Trophoblast cell (in vitro differentiated cells and primary cell): ENCODE measurements around the gene NDUFA12.
"Not testable (repeated sequence)": the region's sequence is repeated elsewhere in the genome, so short reads cannot be mapped to it uniquely, and the experiment has no call there.

Source experiments
- DNase-seq, 2 donors: peaks; one replicate each; pipeline ENCODE4 v3.0.0-alpha.2; 2016
- H2AFZ ChIP-seq: 2 replicates; pipeline ENCODE4 v1.6.1; 2013; ENCODE audit warnings: low read length, moderate library complexity, mild to moderate bottlenecking; ENCODE audit not compliant: insufficient read depth, poor library complexity
- H2AK5ac ChIP-seq: 2 replicates; pipeline ENCODE4 v1.6.1; 2013; ENCODE audit warnings: mild to moderate bottlenecking, low read length
- H2BK120ac ChIP-seq: 2 replicates; pipeline ENCODE4 v1.6.1; 2013; ENCODE audit warnings: low read length, mild to moderate bottlenecking, moderate library complexity; ENCODE audit not compliant: insufficient read depth, poor library complexity
- H2BK12ac ChIP-seq: 2 replicates; pipeline ENCODE4 v1.6.1; 2013; ENCODE audit warnings: mild to moderate bottlenecking, low read length, moderate library complexity
- H2BK5ac ChIP-seq: 2 replicates; pipeline ENCODE4 v1.6.1; 2013; ENCODE audit warnings: low read length, low read depth, moderate library complexity, mild to moderate bottlenecking; ENCODE audit not compliant: poor library complexity
- H3K14ac ChIP-seq: 2 replicates; pipeline ENCODE4 v1.6.1; 2013; ENCODE audit warnings: mild to moderate bottlenecking, low read length
- H3K18ac ChIP-seq: 2 replicates; pipeline ENCODE4 v1.6.1; 2013; ENCODE audit warnings: mild to moderate bottlenecking, low read length
- H3K23ac ChIP-seq: 2 replicates; pipeline ENCODE4 v1.6.1; 2013; ENCODE audit warnings: low read length
- H3K27ac ChIP-seq: 2 replicates; pipeline ENCODE4 v1.5.1; 2013; ENCODE audit warnings: low read depth, mild to moderate bottlenecking, inconsistent platforms, low read length, moderate library complexity
- H3K27me3 ChIP-seq: 2 replicates; pipeline ENCODE4 v1.6.1; 2013; ENCODE audit warnings: inconsistent platforms, mild to moderate bottlenecking, low read length, moderate library complexity; ENCODE audit not compliant: insufficient read depth
- H3K36me3 ChIP-seq, 2 experiments: 1 replicate in 1 of 2; 2 replicates in 1 of 2; pipeline ENCODE4 v1.6.1; 2013; ENCODE audit warnings: low read length in 2 of 2, mild to moderate bottlenecking in 2 of 2, moderate library complexity in 1 of 2; ENCODE audit not compliant: insufficient read depth in 2 of 2, control insufficient read depth in 1 of 2
- H3K4ac ChIP-seq: 2 replicates; pipeline ENCODE4 v1.6.1; 2013; ENCODE audit warnings: low read depth, mild to moderate bottlenecking, low read length, moderate library complexity
- H3K4me1 ChIP-seq, 2 experiments: 1 replicate in 1 of 2; 2 replicates in 1 of 2; pipeline ENCODE4 v1.6.1; 2013; ENCODE audit warnings: low read length in 2 of 2, mild to moderate bottlenecking in 2 of 2, moderate library complexity in 1 of 2; ENCODE audit not compliant: insufficient read depth in 2 of 2, control insufficient read depth in 1 of 2
- H3K4me2 ChIP-seq: 2 replicates; pipeline ENCODE4 v1.6.1; 2013; ENCODE audit warnings: inconsistent platforms, mild to moderate bottlenecking, low read length, moderate library complexity
- H3K4me3 ChIP-seq: 2 replicates; pipeline ENCODE4 v1.5.1; 2013; ENCODE audit warnings: mild to moderate bottlenecking, low read depth, low read length, inconsistent platforms
- H3K79me1 ChIP-seq: one replicate; pipeline ENCODE4 v1.6.1; 2013; ENCODE audit warnings: low read length
- H3K79me2 ChIP-seq: 2 replicates; pipeline ENCODE4 v1.6.1; 2013; ENCODE audit warnings: low read length, mild to moderate bottlenecking; ENCODE audit not compliant: control insufficient read depth, insufficient read depth, poor library complexity
- H3K9ac ChIP-seq: 2 replicates; pipeline ENCODE4 v1.6.1; 2013; ENCODE audit warnings: mild to moderate bottlenecking, low read length
- H3K9me3 ChIP-seq: 2 replicates; pipeline ENCODE4 v1.6.1; 2013; ENCODE audit warnings: low read depth, mild to moderate bottlenecking, control low read depth, inconsistent platforms, low read length; ENCODE audit not compliant: insufficient read depth
- H4K12ac ChIP-seq: 2 replicates; pipeline ENCODE4 v1.6.1; 2013; ENCODE audit warnings: low read depth, mild to moderate bottlenecking, low read length, moderate library complexity
- H4K8ac ChIP-seq: 2 replicates; pipeline ENCODE4 v1.6.1; 2013; ENCODE audit warnings: low read depth, mild to moderate bottlenecking, low read length, moderate library complexity
- H4K91ac ChIP-seq: one replicate; pipeline ENCODE4 v1.6.1; 2013; ENCODE audit warnings: low read depth, mild to moderate bottlenecking, low read length, moderate library complexity
- WGBS: extraction: QIAGEN DNeasy Blood & Tissue Kit; methylation state at CpG from one replicate; pipeline ENCODE4 v1.1.7; 2013; ENCODE audit warnings: missing lambda C conversion rate; ENCODE audit not compliant: insufficient read length, insufficient coverage; ENCODE audit errors: extremely low coverage; 5-methylcytosine and 5-hydroxymethylcytosine counted together

The NDUFA12 gene

GRCh38 chr12:94987076-94987669 lies 16.3 kb downstream of the NDUFA12 start:
- Histone ChIP-seq H3K36me3 (peaks cover 0 to 3% of the 10 kb centered on the region in 2 experiments), H3K79me1 (peaks cover 4% of the 10 kb centered on the region), H3K4me3 (no peak overlapping the region), H3K18ac (no peak overlapping the region), H4K91ac (no peak overlapping the region), H3K4me2 (no peak overlapping the region), H2BK5ac (no peak overlapping the region), H3K9ac (no peak overlapping the region), H3K23ac (no peak overlapping the region), H3K4ac (no peak overlapping the region), H3K27ac (no peak overlapping the region), H3K14ac (no peak overlapping the region), H3K79me2 (no peaks in the 10 kb centered on the region), H3K4me1 (peaks cover 10 to 20% of the 10 kb centered on the region in 2 experiments), H2BK12ac (no peak overlapping the region), H2AFZ (no peak overlapping the region), H2AK5ac (no peak overlapping the region), H3K27me3 (no peaks in the 10 kb centered on the region), H4K12ac (no peak overlapping the region), H2BK120ac (no peak overlapping the region), H3K9me3 (no peaks in the 10 kb centered on the region), H4K8ac (no peak overlapping the region)
- no CpG with 5 or more reads among the region's 8 CpGs for WGBS
- DNase-seq = no peak

GRCh38 chr12:94985099-94985498 lies 18.4 kb downstream of the NDUFA12 start:
- H2AK5ac ChIP-seq, H4K8ac ChIP-seq, H4K12ac ChIP-seq, H2BK12ac ChIP-seq, H3K4ac ChIP-seq, H3K36me3 ChIP-seq, H3K4me3 ChIP-seq, H2AFZ ChIP-seq, H2BK5ac ChIP-seq, H3K79me1 ChIP-seq, H3K27ac ChIP-seq, H4K91ac ChIP-seq, H3K9ac ChIP-seq, H2BK120ac ChIP-seq, DNase-seq, H3K23ac ChIP-seq, H3K27me3 ChIP-seq, H3K79me2 ChIP-seq, H3K18ac ChIP-seq, H3K14ac ChIP-seq, H3K4me2 ChIP-seq, H3K9me3 ChIP-seq: not testable (repeated sequence)
- peaks cover 10 to 20% of the 10 kb centered on the region in 2 experiments for H3K4me1 ChIP-seq
- WGBS = no CpG with 5 or more reads among the region's 9 CpGs

- no peak overlapping the region for H3K23ac ChIP-seq
- H3K79me2 ChIP-seq = no peaks in the 10 kb centered on the region
- H4K8ac ChIP-seq = no peak overlapping the region
- peaks cover 4% of the 10 kb centered on the region for H3K79me1 ChIP-seq
- H3K9me3 ChIP-seq = no peaks in the 10 kb centered on the region
- peak overlapping the region; percentile 89 for H2BK12ac ChIP-seq
- H3K4me2 ChIP-seq = no peak overlapping the region
- H4K12ac ChIP-seq = no peak overlapping the region
- no CpG with 5 or more reads among the region's 2 CpGs for WGBS
- peaks cover 10 to 15% of the 10 kb centered on the region in 2 experiments for H3K4me1 ChIP-seq
- no peak overlapping the region for H2AFZ ChIP-seq
- H3K4ac ChIP-seq = no peak overlapping the region
- H2BK120ac ChIP-seq = peak overlapping the region; percentile 69
- no peak overlapping the region for H3K4me3 ChIP-seq
- H3K27ac ChIP-seq = peak overlapping the region; percentile 17
- H3K14ac ChIP-seq = no peak overlapping the region
- H2AK5ac ChIP-seq = no peak overlapping the region
- no peak overlapping the region for H4K91ac ChIP-seq
- H3K27me3 ChIP-seq = no peaks in the 10 kb centered on the region
- H3K36me3 ChIP-seq = peaks cover 0 to 1% of the 10 kb centered on the region in 2 experiments
- H2BK5ac ChIP-seq = peak overlapping the region; percentile 9
- no peak overlapping the region for H3K18ac ChIP-seq
- H3K9ac ChIP-seq = no peak overlapping the region
- no peak for DNase-seq
Observed at GRCh38 chr12:94983321-94983720, 20.2 kb downstream of the NDUFA12 start.

- no peak overlapping the region for H4K8ac ChIP-seq
- no CpG with 5 or more reads among the region's 7 CpGs for WGBS
- no peak overlapping the region for H3K9ac ChIP-seq
- H2BK12ac ChIP-seq = no peak overlapping the region
- H2BK120ac ChIP-seq = no peak overlapping the region
- no peaks in the 10 kb centered on the region for H3K27me3 ChIP-seq
- no peaks in the 10 kb centered on the region for H3K79me2 ChIP-seq
- H3K79me1 ChIP-seq = peaks cover 4% of the 10 kb centered on the region
- no peak overlapping the region for H3K18ac ChIP-seq
- H3K23ac ChIP-seq = no peak overlapping the region
- H3K4ac ChIP-seq = no peak overlapping the region
- H3K4me1 ChIP-seq = peaks cover 12 to 21% of the 10 kb centered on the region in 2 experiments
- no peak overlapping the region for H4K12ac ChIP-seq
- DNase-seq = peak in 1 of 2 donors; percentile 17
- no peak overlapping the region for H3K14ac ChIP-seq
- no peak overlapping the region for H3K27ac ChIP-seq
- H3K4me3 ChIP-seq = no peak overlapping the region
- no peak overlapping the region for H3K4me2 ChIP-seq
- H2BK5ac ChIP-seq = no peak overlapping the region
- H2AFZ ChIP-seq = no peak overlapping the region
- peaks cover 0 to 1% of the 10 kb centered on the region in 2 experiments for H3K36me3 ChIP-seq
- no peak overlapping the region for H4K91ac ChIP-seq
- no peaks in the 10 kb centered on the region for H3K9me3 ChIP-seq
- H2AK5ac ChIP-seq = no peak overlapping the region
Observed at GRCh38 chr12:94982456-94982855, 21.0 kb downstream of the NDUFA12 start.
